ENCODE data around the gene HCFC1R1. TPM values are rescaled to one million over a fixed set of nuclear protein-coding genes. Genes with fewer than 3 reads are reported as not detected.
A peak's percentile ranks its signal among the peaks of the same experiment; 100 is the strongest.

HCFC1R1 gene
- total and polyA plus RNA-seq, 2 donors from 2014 or later = 61.3 to 332 TPM

GRCh38 chr16:3027489-3027795 lies 3.7 kb upstream of the HCFC1R1 start:
- intact Hi-C loops (cut with DNase I) = no loop called here
- H3K27ac ChIP-seq (ENCODE audit: low read depth in 2 of 2, low read length in 2 of 2) = no peak overlapping the region
- peaks cover 2 to 5% (median 3%) of the 10 kb centered on the region in 3 donors for H3K36me3 ChIP-seq (ENCODE audit: control insufficient read depth in 2 of 3, insufficient read depth in 3 of 3, low read length in 3 of 3)

DNA sequence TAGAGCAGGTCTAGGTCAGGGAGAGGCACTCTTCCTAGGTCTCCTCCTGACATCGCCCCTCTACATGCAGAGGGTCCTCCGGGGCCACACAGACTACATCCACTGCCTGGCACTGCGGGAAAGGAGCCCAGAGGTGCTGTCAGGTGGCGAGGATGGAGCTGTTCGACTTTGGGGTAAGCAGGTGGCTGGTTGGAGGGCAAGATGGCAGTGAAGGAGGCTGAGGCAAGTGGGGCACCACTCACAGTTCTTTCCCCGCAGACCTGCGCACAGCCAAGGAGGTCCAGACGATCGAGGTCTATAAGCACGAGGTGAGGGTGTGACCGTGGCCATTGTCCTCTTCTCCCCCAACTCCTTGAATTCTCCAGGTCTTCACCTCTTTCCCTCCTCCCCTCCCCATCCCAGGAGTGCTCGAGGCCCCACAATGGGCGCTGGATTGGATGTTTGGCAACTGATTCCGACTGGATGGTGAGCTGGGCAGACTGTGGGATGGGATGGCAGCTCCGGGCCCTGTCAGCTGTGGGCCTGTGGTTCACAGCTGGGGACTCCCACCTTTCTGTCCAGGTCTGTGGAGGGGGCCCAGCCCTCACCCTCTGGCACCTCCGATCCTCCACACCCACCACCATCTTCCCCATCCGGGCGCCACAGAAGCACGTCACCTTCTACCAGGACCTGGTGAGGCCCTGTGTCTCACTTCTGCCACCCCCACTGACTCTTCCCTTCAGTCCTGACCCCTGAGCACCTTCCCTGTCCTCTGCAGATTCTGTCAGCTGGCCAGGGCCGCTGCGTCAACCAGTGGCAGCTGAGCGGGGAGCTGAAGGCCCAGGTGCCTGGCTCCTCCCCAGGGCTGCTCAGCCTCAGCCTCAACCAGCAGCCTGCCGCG lies 3.1 kb upstream of the HCFC1R1 start:
- H3K4me3 ChIP-seq (ENCODE audit: low read length in 3 of 3) = no peak overlapping the region
- no peak overlapping the region for H3K9ac ChIP-seq (ENCODE audit: low read length in 3 of 3)
- peaks cover 2 to 5% (median 3%) of the 10 kb centered on the region in 3 donors for H3K36me3 ChIP-seq (ENCODE audit: control insufficient read depth in 2 of 3, insufficient read depth in 3 of 3, low read length in 3 of 3)
- intact Hi-C loops (cut with DNase I) = no loop called here
- no peak overlapping the region for H3K27ac ChIP-seq (ENCODE audit: low read depth in 2 of 2, low read length in 2 of 2)
- TF ChIP-seq, protein P1, sequence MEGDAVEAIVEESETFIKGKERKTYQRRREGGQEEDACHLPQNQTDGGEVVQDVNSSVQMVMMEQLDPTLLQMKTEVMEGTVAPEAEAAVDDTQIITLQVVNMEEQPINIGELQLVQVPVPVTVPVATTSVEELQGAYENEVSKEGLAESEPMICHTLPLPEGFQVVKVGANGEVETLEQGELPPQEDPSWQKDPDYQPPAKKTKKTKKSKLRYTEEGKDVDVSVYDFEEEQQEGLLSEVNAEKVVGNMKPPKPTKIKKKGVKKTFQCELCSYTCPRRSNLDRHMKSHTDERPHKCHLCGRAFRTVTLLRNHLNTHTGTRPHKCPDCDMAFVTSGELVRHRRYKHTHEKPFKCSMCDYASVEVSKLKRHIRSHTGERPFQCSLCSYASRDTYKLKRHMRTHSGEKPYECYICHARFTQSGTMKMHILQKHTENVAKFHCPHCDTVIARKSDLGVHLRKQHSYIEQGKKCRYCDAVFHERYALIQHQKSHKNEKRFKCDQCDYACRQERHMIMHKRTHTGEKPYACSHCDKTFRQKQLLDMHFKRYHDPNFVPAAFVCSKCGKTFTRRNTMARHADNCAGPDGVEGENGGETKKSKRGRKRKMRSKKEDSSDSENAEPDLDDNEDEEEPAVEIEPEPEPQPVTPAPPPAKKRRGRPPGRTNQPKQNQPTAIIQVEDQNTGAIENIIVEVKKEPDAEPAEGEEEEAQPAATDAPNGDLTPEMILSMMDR (IDR thresholded peaks at IDR 0.05; ENCODE audit: borderline replicate concordance, extremely low read depth, insufficient read depth) = no peak
- FAIRE-seq (no peak), DNase-seq (peak in 1 of 5 donors; percentile 79)
- peaks cover 17% of the 10 kb centered on the region for H3K27me3 ChIP-seq (ENCODE audit: control insufficient read depth, insufficient read depth, low read length)
- peaks cover 0 to 14% (median 13%) of the 10 kb centered on the region in 3 donors for H3K4me1 ChIP-seq (ENCODE audit: control insufficient read depth in 2 of 3, insufficient read depth in 2 of 3, low read depth in 1 of 3, low read length in 3 of 3)
- no peaks in the 10 kb centered on the region for H3K9me3 ChIP-seq (ENCODE audit: control insufficient read depth in 2 of 3, insufficient read depth in 1 of 3, low read length in 3 of 3)

More at GRCh38 chr16:3027489-3027795, 3.7 kb upstream of the HCFC1R1 start:
- DNase-seq (peak in 1 of 5 donors; percentile 74), FAIRE-seq (no peak)
- H3K9me3 ChIP-seq (ENCODE audit: control insufficient read depth in 2 of 3, insufficient read depth in 1 of 3, low read length in 3 of 3) = no peaks in the 10 kb centered on the region
- peaks cover 17% of the 10 kb centered on the region for H3K27me3 ChIP-seq (ENCODE audit: control insufficient read depth, insufficient read depth, low read length)
- TF ChIP-seq, protein P1 (IDR thresholded peaks at IDR 0.05; ENCODE audit: borderline replicate concordance, extremely low read depth, insufficient read depth) = no peak
- no peak overlapping the region for H3K4me3 ChIP-seq (ENCODE audit: low read length in 3 of 3)
- H3K9ac ChIP-seq (ENCODE audit: low read length in 3 of 3) = no peak overlapping the region
- H3K4me1 ChIP-seq (ENCODE audit: control insufficient read depth in 2 of 3, insufficient read depth in 2 of 3, low read depth in 1 of 3, low read length in 3 of 3) = peaks cover 0 to 12% (median 10%) of the 10 kb centered on the region in 3 donors

DNA sequence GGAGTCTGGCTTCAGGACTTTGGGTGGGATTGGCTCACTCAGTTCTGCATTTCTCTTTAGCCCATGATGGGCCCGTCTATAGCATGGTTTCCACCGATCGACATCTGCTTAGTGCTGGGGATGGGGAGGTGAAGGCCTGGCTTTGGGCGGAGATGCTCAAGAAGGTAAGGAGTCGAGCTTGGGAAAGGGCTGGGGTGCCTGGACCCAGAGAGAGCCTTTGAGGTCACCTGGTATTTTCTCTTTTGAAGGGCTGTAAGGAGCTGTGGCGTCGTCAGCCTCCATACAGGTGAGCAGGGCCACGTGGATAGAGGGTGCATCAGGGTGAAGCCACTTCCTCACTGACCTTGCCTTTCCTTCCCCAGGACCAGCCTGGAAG lies 2.2 kb upstream of the HCFC1R1 start:
- TF ChIP-seq, protein P1 (IDR thresholded peaks at IDR 0.05; ENCODE audit: borderline replicate concordance, extremely low read depth, insufficient read depth) = no peak
- H3K4me3 ChIP-seq (ENCODE audit: low read length in 3 of 3) = no peak overlapping the region
- no peak overlapping the region for H3K9ac ChIP-seq (ENCODE audit: low read length in 3 of 3)
- peaks cover 2 to 5% (median 3%) of the 10 kb centered on the region in 3 donors for H3K36me3 ChIP-seq (ENCODE audit: control insufficient read depth in 2 of 3, insufficient read depth in 3 of 3, low read length in 3 of 3)
- peaks cover 14% of the 10 kb centered on the region for H3K27me3 ChIP-seq (ENCODE audit: control insufficient read depth, insufficient read depth, low read length)
- peaks cover 0 to 18% (median 18%) of the 10 kb centered on the region in 3 donors for H3K4me1 ChIP-seq (ENCODE audit: control insufficient read depth in 2 of 3, insufficient read depth in 2 of 3, low read depth in 1 of 3, low read length in 3 of 3)
- FAIRE-seq (no peak), DNase-seq (no peak)
- no peak overlapping the region for H3K27ac ChIP-seq (ENCODE audit: low read depth in 2 of 2, low read length in 2 of 2)
- H3K9me3 ChIP-seq (ENCODE audit: control insufficient read depth in 2 of 3, insufficient read depth in 1 of 3, low read length in 3 of 3) = no peaks in the 10 kb centered on the region
- intact Hi-C loops (cut with DNase I) = no loop called here
